Right lobe of liver (tissue), 4 donors: ENCODE measurements around the gene ERC2.

Source experiments
- CTCF ChIP-seq, 4 donors: fragments of 200-600 bp in 3 of 4; fragments of 450-650 bp in 1 of 4; IDR thresholded peaks; one replicate each; pipeline versions ENCODE4 v1.5.1 to v1.8.0; 2016 to 2022; ENCODE audit warnings: antibody characterized with exemption in 4 of 4, mild to moderate bottlenecking in 2 of 4
- POLR2A ChIP-seq: fragments of 450-650 bp; IDR thresholded peaks from one replicate; pipeline ENCODE4 v1.6.1; 2017; ENCODE audit warnings: antibody characterized with exemption, mild to moderate bottlenecking
- donor health status: DM: no; HTN: no; CAD: no.
- donor health status: DM: no; HTN: no; CAD: no.
- donor health status: DM: no; HTN: yes; CAD: no.

DNA sequence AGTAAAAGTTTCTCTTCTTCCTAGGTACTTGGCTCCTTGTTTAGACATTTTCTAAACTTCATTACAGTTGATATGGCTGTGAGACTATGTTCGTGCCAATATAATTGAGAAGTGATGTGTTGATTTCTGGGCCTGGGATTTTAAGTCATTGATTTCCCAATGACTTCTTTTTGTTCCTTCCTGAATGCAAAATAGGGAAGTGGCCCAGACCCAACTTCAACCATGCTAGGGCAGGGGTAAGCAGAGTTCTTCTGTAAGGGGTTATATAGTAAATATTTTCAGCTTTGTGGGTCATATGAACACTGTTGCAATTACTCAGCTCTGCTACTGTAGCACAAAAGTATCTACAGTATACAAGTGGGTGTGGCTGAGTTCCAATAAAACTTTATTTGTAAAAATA lies 661.1 kb downstream of the ERC2 start:
- TF ChIP-seq POLR2A (no peak), CTCF (IDR thresholded peaks at IDR 0.05) (no peak)
